ENCODE results near the gene RBM10. TPM values are rescaled to one million over a fixed set of nuclear protein-coding genes. Genes with fewer than 3 reads are reported as not detected.

RBM10 gene
- total RNA-seq, 4 donors from 2014 or later = 25.2 to 33.1 (median 29.2) TPM

DNA sequence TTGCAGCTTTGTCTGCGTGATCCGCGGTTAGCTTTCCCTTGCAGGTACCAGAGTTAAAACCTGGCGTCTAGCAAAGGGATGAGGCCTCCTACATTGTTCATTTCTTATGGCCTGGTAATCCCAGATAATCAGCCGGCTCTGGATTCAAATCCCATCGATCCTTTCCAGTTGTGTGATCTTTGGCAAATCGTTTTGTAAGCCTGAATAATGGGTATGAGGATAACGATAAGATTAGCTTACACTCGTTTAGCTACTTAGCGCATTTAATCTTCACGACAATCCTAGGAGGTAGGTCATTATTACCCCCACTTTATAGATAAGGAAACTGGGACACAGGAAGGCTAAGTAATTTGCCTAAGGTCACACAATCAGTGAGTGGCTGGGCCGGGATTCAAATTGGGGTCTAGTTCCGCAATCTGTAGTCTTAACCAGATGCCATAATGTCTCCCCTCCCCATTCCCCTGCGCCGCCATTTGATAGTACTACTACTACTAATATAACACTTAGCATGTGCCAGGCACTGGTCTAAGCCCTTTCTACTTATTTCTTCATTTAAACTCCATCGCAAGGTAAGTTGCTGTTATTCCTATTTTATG is 46.9 kb downstream of the RBM10 start:
- H3K27ac ChIP-seq = no peak overlapping the region
- H3K4me1 ChIP-seq = peaks cover 0 to 47% (median 26%) of the 10 kb centered on the region in 3 donors
- H3K36me3 ChIP-seq = peaks cover 0 to 5% of the 10 kb centered on the region in 2 donors
- ATAC-seq = no peak
- whole genome bisulfite sequencing, 2 donors (ENCODE audit: low coverage in 1 of 2) = 73 to 85% methylated on average over 8 to 13 of the region's 16 CpGs
- no peaks in the 10 kb centered on the region for H3K27me3 ChIP-seq
- peak overlapping the region in 1 of 2 donors; percentile 58 for H3K4me3 ChIP-seq
- H3K9me3 ChIP-seq = no peaks in the 10 kb centered on the region
- no peak for TF ChIP-seq EP300 (IDR thresholded peaks at IDR 0.05)
- TF ChIP-seq POLR2AphosphoS5 (IDR thresholded peaks at IDR 0.05) = no peak
- no peak for TF ChIP-seq POLR2A (IDR thresholded peaks at IDR 0.05)
- TF ChIP-seq CTCF (IDR thresholded peaks at IDR 0.05) = no peak

DNA sequence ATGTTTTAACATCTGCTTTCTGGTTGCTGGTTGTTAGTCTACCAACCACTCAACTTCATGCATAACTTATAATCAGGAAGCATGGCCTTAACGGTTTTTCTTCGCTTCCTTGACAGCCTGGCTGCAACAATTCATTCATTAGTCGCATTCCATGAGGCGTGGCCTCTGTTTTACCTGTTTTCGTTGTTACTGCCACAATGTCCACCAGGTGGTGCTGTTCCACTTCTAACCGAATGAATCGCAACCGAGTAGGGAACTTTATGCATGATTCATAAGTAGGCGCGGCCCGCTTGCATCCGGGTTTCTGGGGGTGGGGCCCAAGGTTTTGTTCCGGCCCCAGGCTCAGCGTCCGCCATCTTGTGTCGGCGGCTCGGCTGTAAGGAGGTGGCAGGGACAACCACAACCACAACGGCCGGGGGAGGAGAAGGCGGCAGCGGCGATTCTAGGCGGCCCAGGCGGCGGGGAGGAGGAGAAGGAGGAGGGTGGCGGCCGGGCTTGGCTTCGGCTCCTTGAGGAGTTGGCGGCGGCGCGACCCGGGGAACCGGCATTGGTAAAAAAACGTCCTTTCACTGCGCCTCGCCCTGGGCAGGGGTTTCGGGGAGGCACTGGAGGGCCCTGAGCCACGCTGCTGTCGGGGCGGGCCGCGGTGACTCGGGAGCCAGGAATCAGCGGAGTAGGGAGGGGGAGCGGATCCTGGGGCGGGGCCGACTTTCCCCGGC is 48.6 kb downstream of the RBM10 start, which contains the start of gene UBA1:
Gene UBA1 (plus strand): TSS at position 355 of the 719 bp plus-strand sequence. CDS start 4,974 bp downstream, outside the sequence.
- TF ChIP-seq CTCF (IDR thresholded peaks at IDR 0.05) = peak; percentile 48 to 93 (median 81)
- TF ChIP-seq POLR2A (IDR thresholded peaks at IDR 0.05) = peak; percentile 58 to 65
- peak; percentile 73 for TF ChIP-seq POLR2AphosphoS5 (IDR thresholded peaks at IDR 0.05)
- no peak for TF ChIP-seq EP300 (IDR thresholded peaks at IDR 0.05)
- Histone ChIP-seq H3K36me3 (peaks cover 0 to 6% of the 10 kb centered on the region in 2 donors), H3K27ac (peak within 1 kb of the TSS; percentile 94 to 98 (median 96)), H3K4me1 (peaks cover 0 to 65% (median 34%) of the 10 kb centered on the region in 3 donors), H3K27me3 (no peaks in the 10 kb centered on the region), H3K9me3 (no peaks in the 10 kb centered on the region), H3K4me3 (peak within 1 kb of the TSS; percentile 78 to 79)
- 0% methylated on average over 6 of the region's 50 CpGs for WGBS, 2 donors (ENCODE audit: low coverage in 1 of 2)
- ATAC-seq = peak; percentile 93

DNA sequence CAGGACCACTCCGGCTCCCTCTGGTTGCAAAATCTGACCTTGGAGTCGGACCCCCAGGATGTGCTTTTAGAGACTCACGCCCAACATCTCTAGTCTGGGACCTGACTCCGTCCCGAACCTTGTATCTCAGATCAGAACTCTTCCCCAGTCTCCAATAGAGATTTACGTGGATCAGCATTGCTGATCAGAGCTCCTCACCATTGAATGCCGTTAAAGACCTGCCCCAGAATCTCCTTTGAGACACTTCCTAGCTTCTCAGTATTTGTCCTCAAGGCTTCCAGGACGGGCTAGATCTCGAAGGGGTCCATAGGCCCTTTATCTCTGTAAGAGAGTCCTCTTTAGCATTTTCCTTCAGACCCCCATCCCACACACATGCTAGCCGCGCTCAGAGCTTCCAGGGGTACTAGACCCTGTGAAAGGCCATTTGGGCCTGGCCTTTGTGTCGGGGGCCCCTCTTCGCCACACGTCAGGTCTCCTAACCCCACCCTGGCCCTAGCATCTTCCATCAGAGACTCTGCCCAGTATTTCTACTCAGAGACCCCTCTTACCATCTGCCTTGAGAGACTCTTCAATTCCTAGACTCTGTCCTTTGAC is 49.3 kb downstream of the RBM10 start:
- Histone ChIP-seq H3K4me1 (peaks cover 0 to 71% (median 34%) of the 10 kb centered on the region in 3 donors), H3K4me3 (peak overlapping the region; percentile 78 to 79), H3K9me3 (no peaks in the 10 kb centered on the region), H3K27me3 (no peaks in the 10 kb centered on the region), H3K36me3 (peaks cover 0 to 12% of the 10 kb centered on the region in 2 donors), H3K27ac (peak overlapping the region; percentile 94 to 98 (median 96))
- no peak for TF ChIP-seq EP300 (IDR thresholded peaks at IDR 0.05)
- no peak for TF ChIP-seq POLR2A (IDR thresholded peaks at IDR 0.05)
- TF ChIP-seq CTCF (IDR thresholded peaks at IDR 0.05) = no peak
- no peak for TF ChIP-seq POLR2AphosphoS5 (IDR thresholded peaks at IDR 0.05)
- WGBS, 2 donors (ENCODE audit: low coverage in 1 of 2) = 0 to 23% methylated on average over 5 to 9 of the region's 14 CpGs
- no peak for ATAC-seq

DNA sequence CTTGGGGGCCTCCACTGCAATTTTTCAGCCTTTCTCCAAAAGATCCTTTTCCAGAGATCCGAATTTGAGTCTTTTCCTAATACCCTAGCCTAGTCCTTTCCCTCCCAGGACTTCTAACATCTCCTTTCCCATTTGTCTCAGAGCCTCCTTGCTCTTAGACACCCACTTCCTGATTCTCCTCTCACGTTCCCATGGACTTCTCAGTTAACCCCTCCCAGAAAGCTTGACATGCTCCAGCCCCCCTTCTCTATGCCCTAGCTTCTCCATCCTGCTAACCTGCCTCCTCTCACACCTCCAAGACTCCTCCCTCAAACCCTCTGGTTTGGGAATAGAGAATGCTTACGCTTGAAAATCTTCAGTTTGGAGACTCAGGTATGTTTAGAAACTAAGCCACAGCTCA is 51.1 kb downstream of the RBM10 start:
- H3K4me3 ChIP-seq = peak overlapping the region in 1 of 2 donors; percentile 79
- peaks cover 2 to 30% of the 10 kb centered on the region in 2 donors for H3K36me3 ChIP-seq
- H3K4me1 ChIP-seq = peaks cover 0 to 66% (median 39%) of the 10 kb centered on the region in 3 donors
- no peaks in the 10 kb centered on the region for H3K9me3 ChIP-seq
- H3K27me3 ChIP-seq = no peaks in the 10 kb centered on the region
- TF ChIP-seq EP300 (IDR thresholded peaks at IDR 0.05) = no peak
- no peak for TF ChIP-seq POLR2A (IDR thresholded peaks at IDR 0.05)
- TF ChIP-seq POLR2AphosphoS5 (IDR thresholded peaks at IDR 0.05) = no peak
- no peak for TF ChIP-seq CTCF (IDR thresholded peaks at IDR 0.05)
- 25% methylated on average over 3 of the region's 3 CpGs; no CpG with 5 or more reads in 1 of the 2 donors for WGBS, 2 donors (ENCODE audit: low coverage in 1 of 2)
- H3K27ac ChIP-seq = peak overlapping the region in 2 of 4 donors; percentile 7 to 98
- ATAC-seq = no peak

All from gastroesophageal sphincter (tissue), 4 donors.